Measurements from ENCODE around the gene MAGEA1. TPM values are rescaled to one million over a fixed set of nuclear protein-coding genes. Genes with fewer than 3 reads are reported as not detected.
"Not testable (repeated sequence)": the region's sequence is repeated elsewhere in the genome, so short reads cannot be mapped to it uniquely, and the experiment has no call there.

MAGEA1 gene
- total RNA-seq: not detected
- not detected for polyA plus RNA-seq

- peaks cover 0 to 6% of the 10 kb centered on the region in 2 donors for H3K27me3 Mint-ChIP-seq
- H3K4me1 Mint-ChIP-seq: no peaks in the 10 kb centered on the region
- no peak within 1 kb of the TSS for H3K4me3 ChIP-seq (ENCODE audit: low read length)
- POLR2A ChIA-PET: no interaction called here
- no peak within 1 kb of the TSS for H3K27ac ChIP-seq (ENCODE audit: low read depth, low read length)
- H3K36me3 ChIP-seq (ENCODE audit: insufficient read depth, low read length): no peaks in the 10 kb centered on the region
- no peaks in the 10 kb centered on the region for H3K36me3 Mint-ChIP-seq
- no peaks in the 10 kb centered on the region for H3K4me1 ChIP-seq (ENCODE audit: insufficient read depth, low read length)
- CTCF ChIA-PET: no interaction called here
- H3K27ac Mint-ChIP-seq: no peak within 1 kb of the TSS
- H3K27me3 ChIP-seq (ENCODE audit: insufficient read depth, low read length, poor library complexity, severe bottlenecking): no peaks in the 10 kb centered on the region
- H3K9me3 ChIP-seq (ENCODE audit: low read length): no peaks in the 10 kb centered on the region
- no peak for DNase-seq
- H3K4me3 Mint-ChIP-seq: no peak within 1 kb of the TSS
- no peaks in the 10 kb centered on the region for H3K9me3 Mint-ChIP-seq
Measured at GRCh38 chrX:153179131-153179530, at the start of gene MAGEA1. MAGEA1 (plus strand) TSS chrX:153179284; CDS start chrX:153182390, 3,106 bp downstream.

GRCh38 chrX:153132924-153133323 lies 46.2 kb upstream of the MAGEA1 start:
- H3K27me3 ChIP-seq (ENCODE audit: insufficient read depth, low read length, poor library complexity, severe bottlenecking); CTCF ChIA-PET; H3K27ac Mint-ChIP-seq; H3K9me3 Mint-ChIP-seq; H3K4me1 ChIP-seq (ENCODE audit: insufficient read depth, low read length); H3K4me1 Mint-ChIP-seq; H3K4me3 Mint-ChIP-seq; H3K27me3 Mint-ChIP-seq; H3K36me3 Mint-ChIP-seq; H3K9me3 ChIP-seq (ENCODE audit: low read length); H3K4me3 ChIP-seq (ENCODE audit: low read length); POLR2A ChIA-PET; H3K36me3 ChIP-seq (ENCODE audit: insufficient read depth, low read length); H3K27ac ChIP-seq (ENCODE audit: low read depth, low read length); DNase-seq: not testable (repeated sequence)

- POLR2A ChIA-PET; H3K27ac ChIP-seq (ENCODE audit: low read depth, low read length); H3K36me3 Mint-ChIP-seq; H3K9me3 Mint-ChIP-seq; H3K4me1 Mint-ChIP-seq; H3K4me3 Mint-ChIP-seq; H3K36me3 ChIP-seq (ENCODE audit: insufficient read depth, low read length); DNase-seq; H3K4me1 ChIP-seq (ENCODE audit: insufficient read depth, low read length); H3K27me3 ChIP-seq (ENCODE audit: insufficient read depth, low read length, poor library complexity, severe bottlenecking); H3K9me3 ChIP-seq (ENCODE audit: low read length); H3K4me3 ChIP-seq (ENCODE audit: low read length); H3K27me3 Mint-ChIP-seq; H3K27ac Mint-ChIP-seq; CTCF ChIA-PET: not testable (repeated sequence)
Measured at GRCh38 chrX:153139074-153139473, 40.0 kb upstream of the MAGEA1 start.

GRCh38 chrX:153146288-153146687 lies 32.8 kb upstream of the MAGEA1 start:
- H3K27me3 Mint-ChIP-seq; H3K9me3 ChIP-seq (ENCODE audit: low read length); POLR2A ChIA-PET; H3K27ac Mint-ChIP-seq; H3K4me3 Mint-ChIP-seq; DNase-seq; H3K4me1 Mint-ChIP-seq; H3K9me3 Mint-ChIP-seq; H3K4me1 ChIP-seq (ENCODE audit: insufficient read depth, low read length); H3K36me3 Mint-ChIP-seq; CTCF ChIA-PET; H3K27me3 ChIP-seq (ENCODE audit: insufficient read depth, low read length, poor library complexity, severe bottlenecking); H3K36me3 ChIP-seq (ENCODE audit: insufficient read depth, low read length); H3K27ac ChIP-seq (ENCODE audit: low read depth, low read length); H3K4me3 ChIP-seq (ENCODE audit: low read length): not testable (repeated sequence)

GRCh38 chrX:153153516-153153915 lies 25.6 kb upstream of the MAGEA1 start:
- peaks cover 8 to 12% of the 10 kb centered on the region in 2 donors for H3K27me3 Mint-ChIP-seq
- Histone ChIP-seq H3K9me3 (ENCODE audit: low read length) (no peaks in the 10 kb centered on the region), H3K36me3 (ENCODE audit: insufficient read depth, low read length) (no peaks in the 10 kb centered on the region), H3K27me3 (ENCODE audit: insufficient read depth, low read length, poor library complexity, severe bottlenecking) (no peaks in the 10 kb centered on the region), H3K4me3 (ENCODE audit: low read length) (no peak overlapping the region), H3K27ac (ENCODE audit: low read depth, low read length) (no peak overlapping the region), H3K4me1 (ENCODE audit: insufficient read depth, low read length) (no peaks in the 10 kb centered on the region)
- no peak overlapping the region for H3K27ac Mint-ChIP-seq
- no peaks in the 10 kb centered on the region for H3K4me1 Mint-ChIP-seq
- ChIA-PET POLR2A (no interaction called here), CTCF (no interaction called here)
- no peaks in the 10 kb centered on the region for H3K9me3 Mint-ChIP-seq
- no peaks in the 10 kb centered on the region for H3K36me3 Mint-ChIP-seq
- no peak overlapping the region for H3K4me3 Mint-ChIP-seq
- DNase-seq: no peak

- Mint-ChIP-seq H3K36me3 (no peaks in the 10 kb centered on the region), H3K27ac (no peak overlapping the region), H3K4me1 (no peaks in the 10 kb centered on the region), H3K9me3 (no peaks in the 10 kb centered on the region), H3K27me3 (peaks cover 9 to 12% of the 10 kb centered on the region in 2 donors), H3K4me3 (no peak overlapping the region)
- DNase-seq: no peak
- ChIA-PET CTCF (no interaction called here), POLR2A (no interaction called here)
- H3K27me3 ChIP-seq (ENCODE audit: insufficient read depth, low read length, poor library complexity, severe bottlenecking): no peaks in the 10 kb centered on the region
- no peak overlapping the region for H3K4me3 ChIP-seq (ENCODE audit: low read length)
- H3K36me3 ChIP-seq (ENCODE audit: insufficient read depth, low read length): no peaks in the 10 kb centered on the region
- no peaks in the 10 kb centered on the region for H3K4me1 ChIP-seq (ENCODE audit: insufficient read depth, low read length)
- no peak overlapping the region for H3K27ac ChIP-seq (ENCODE audit: low read depth, low read length)
- H3K9me3 ChIP-seq (ENCODE audit: low read length): no peaks in the 10 kb centered on the region
Measured at GRCh38 chrX:153157450-153157849, 21.6 kb upstream of the MAGEA1 start.

- ChIA-PET CTCF (no interaction called here), POLR2A (no interaction called here)
- Mint-ChIP-seq H3K27me3 (peaks cover 9 to 12% of the 10 kb centered on the region in 2 donors), H3K4me3 (no peak overlapping the region), H3K4me1 (no peaks in the 10 kb centered on the region), H3K27ac (peak overlapping the region in 1 of 8 donors; percentile 93), H3K36me3 (no peaks in the 10 kb centered on the region), H3K9me3 (no peaks in the 10 kb centered on the region)
- Histone ChIP-seq H3K36me3 (ENCODE audit: insufficient read depth, low read length) (no peaks in the 10 kb centered on the region), H3K9me3 (ENCODE audit: low read length) (no peaks in the 10 kb centered on the region), H3K4me1 (ENCODE audit: insufficient read depth, low read length) (no peaks in the 10 kb centered on the region), H3K4me3 (ENCODE audit: low read length) (no peak overlapping the region), H3K27me3 (ENCODE audit: insufficient read depth, low read length, poor library complexity, severe bottlenecking) (no peaks in the 10 kb centered on the region), H3K27ac (ENCODE audit: low read depth, low read length) (no peak overlapping the region)
- no peak for DNase-seq
Measured at GRCh38 chrX:153158319-153158718, 20.8 kb upstream of the MAGEA1 start.

GRCh38 chrX:153161952-153162351 lies 17.1 kb upstream of the MAGEA1 start:
- Mint-ChIP-seq H3K36me3 (no peaks in the 10 kb centered on the region), H3K4me1 (no peaks in the 10 kb centered on the region), H3K9me3 (no peaks in the 10 kb centered on the region), H3K4me3 (no peak overlapping the region), H3K27me3 (peaks cover 11 to 12% of the 10 kb centered on the region in 2 donors), H3K27ac (no peak overlapping the region)
- H3K27ac ChIP-seq (ENCODE audit: low read depth, low read length): no peak overlapping the region
- no peaks in the 10 kb centered on the region for H3K4me1 ChIP-seq (ENCODE audit: insufficient read depth, low read length)
- ChIA-PET CTCF (no interaction called here), POLR2A (no interaction called here)
- no peaks in the 10 kb centered on the region for H3K36me3 ChIP-seq (ENCODE audit: insufficient read depth, low read length)
- H3K27me3 ChIP-seq (ENCODE audit: insufficient read depth, low read length, poor library complexity, severe bottlenecking): no peaks in the 10 kb centered on the region
- no peak for DNase-seq
- no peaks in the 10 kb centered on the region for H3K9me3 ChIP-seq (ENCODE audit: low read length)
- H3K4me3 ChIP-seq (ENCODE audit: low read length): no peak overlapping the region

- H3K36me3 ChIP-seq (ENCODE audit: insufficient read depth, low read length): no peaks in the 10 kb centered on the region
- CTCF ChIA-PET: no interaction called here
- Mint-ChIP-seq H3K27me3 (peaks cover 8 to 9% of the 10 kb centered on the region in 2 donors), H3K27ac (no peak overlapping the region), H3K9me3 (no peaks in the 10 kb centered on the region), H3K4me1 (no peaks in the 10 kb centered on the region), H3K36me3 (no peaks in the 10 kb centered on the region), H3K4me3 (no peak overlapping the region)
- POLR2A ChIA-PET: no interaction called here
- DNase-seq: no peak
- no peaks in the 10 kb centered on the region for H3K9me3 ChIP-seq (ENCODE audit: low read length)
- no peak overlapping the region for H3K4me3 ChIP-seq (ENCODE audit: low read length)
- no peak overlapping the region for H3K27ac ChIP-seq (ENCODE audit: low read depth, low read length)
- no peaks in the 10 kb centered on the region for H3K4me1 ChIP-seq (ENCODE audit: insufficient read depth, low read length)
- H3K27me3 ChIP-seq (ENCODE audit: insufficient read depth, low read length, poor library complexity, severe bottlenecking): no peaks in the 10 kb centered on the region
Measured at GRCh38 chrX:153164733-153165132, 14.4 kb upstream of the MAGEA1 start.
